ENCODE results near the gene CLTRN. TPM values are rescaled to one million over a fixed set of nuclear protein-coding genes. Genes with fewer than 3 reads are reported as not detected.

Gene CLTRN
- total RNA-seq, 1 experiment from 2014 or later: 9.1 TPM

- ATAC-seq: no peak
- Histone ChIP-seq H3K9me3 (ENCODE audit: low read length) (no peaks in the 10 kb centered on the region), H3K9ac (ENCODE audit: low read length) (no peak overlapping the region), H4K20me1 (ENCODE audit: low read length) (no peaks in the 10 kb centered on the region), H3K4me1 (ENCODE audit: insufficient read depth, low read length) (no peaks in the 10 kb centered on the region), H3K4me3 (ENCODE audit: low read length) (no peak overlapping the region), H3K4me2 (ENCODE audit: low read length) (no peak overlapping the region), H3K9me2 (replicated peaks; ENCODE audit: low read length) (no peaks in the 10 kb centered on the region), H2AFZ (ENCODE audit: low read length) (no peak overlapping the region), H3F3A (ENCODE audit: low read length, unreplicated experiment) (no peaks in the 10 kb centered on the region), H3K27me3 (ENCODE audit: low read length) (no peaks in the 10 kb centered on the region), H3K36me3 (ENCODE audit: low read depth, low read length) (no peaks in the 10 kb centered on the region), H3K27ac (ENCODE audit: low read length) (no peak overlapping the region), H3K79me2 (ENCODE audit: low read length) (no peaks in the 10 kb centered on the region)
- TF ChIP-seq EZH2 (IDR thresholded peaks at IDR 0.05; ENCODE audit: low read length, unreplicated experiment) (no peak), EZH2phosphoT487 (IDR thresholded peaks at IDR 0.05; ENCODE audit: borderline replicate concordance, low read length) (no peak), CTCF (conservative IDR thresholded peaks at IDR 0.05; ENCODE audit: low read depth, low read length) (no peak)
- ChIA-PET CTCF (no interaction called here), POLR2A (ENCODE audit: unreplicated experiment) (no interaction called here)
- intact Hi-C loops (cut with micrococcal nuclease): no loop called here
- BruUV-seq (replicated peaks): no TSS peak
- no peak for DNase-seq
These were observed 18.6 kb downstream of the CLTRN start for GRCh38 chrX:15646031-15646430.

GRCh38 chrX:15645266-15645665 lies 19.3 kb downstream of the CLTRN start:
- Histone ChIP-seq H3K9me3 (ENCODE audit: low read length) (no peaks in the 10 kb centered on the region), H3K4me1 (ENCODE audit: insufficient read depth, low read length) (no peaks in the 10 kb centered on the region), H3F3A (ENCODE audit: low read length, unreplicated experiment) (no peaks in the 10 kb centered on the region), H3K9me2 (replicated peaks; ENCODE audit: low read length) (no peaks in the 10 kb centered on the region), H3K4me3 (ENCODE audit: low read length) (no peak overlapping the region), H3K36me3 (ENCODE audit: low read depth, low read length) (no peaks in the 10 kb centered on the region), H3K27ac (ENCODE audit: low read length) (no peak overlapping the region), H4K20me1 (ENCODE audit: low read length) (no peaks in the 10 kb centered on the region), H3K4me2 (ENCODE audit: low read length) (no peak overlapping the region), H3K79me2 (ENCODE audit: low read length) (no peaks in the 10 kb centered on the region), H2AFZ (ENCODE audit: low read length) (no peak overlapping the region), H3K27me3 (ENCODE audit: low read length) (no peaks in the 10 kb centered on the region), H3K9ac (ENCODE audit: low read length) (no peak overlapping the region)
- POLR2A ChIA-PET (ENCODE audit: unreplicated experiment): no interaction called here
- no peak for TF ChIP-seq EZH2 (IDR thresholded peaks at IDR 0.05; ENCODE audit: low read length, unreplicated experiment)
- TF ChIP-seq CTCF (conservative IDR thresholded peaks at IDR 0.05; ENCODE audit: low read depth, low read length): peak; percentile 39; the same call in 1 of the 2 replicates
- BruUV-seq (replicated peaks): no TSS peak
- ATAC-seq (peak; percentile 54; the same call in 1 of the 2 replicates), DNase-seq (peak; percentile 12)
- CTCF ChIA-PET: interaction anchor here (2.2 kb wide), 1 partner anchor 77 kb away, joined by 9 read pairs; no protein-coding TSS in a partner anchor
- intact Hi-C loops (cut with micrococcal nuclease): loop anchor here (1.0 to 2.0 kb wide), 3 partner anchors 26 to 77 kb away; no protein-coding TSS in a partner anchor

- ChIA-PET POLR2A (ENCODE audit: unreplicated experiment) (no interaction called here), CTCF (interaction anchor here (0.6 to 2.2 kb wide), 2 partner anchors 25 to 76 kb away, joined by 3 to 9 read pairs; no protein-coding TSS in a partner anchor)
- intact Hi-C loops (cut with micrococcal nuclease): loop anchor here (2.0 kb wide), 1 partner anchor 26 kb away; no protein-coding TSS in a partner anchor
- DNase-seq (no peak), ATAC-seq (no peak)
- Histone ChIP-seq H3K4me1 (ENCODE audit: insufficient read depth, low read length) (no peaks in the 10 kb centered on the region), H3K4me2 (ENCODE audit: low read length) (no peak overlapping the region), H4K20me1 (ENCODE audit: low read length) (no peaks in the 10 kb centered on the region), H3K9me3 (ENCODE audit: low read length) (no peaks in the 10 kb centered on the region), H3K9me2 (replicated peaks; ENCODE audit: low read length) (no peaks in the 10 kb centered on the region), H3K79me2 (ENCODE audit: low read length) (no peaks in the 10 kb centered on the region), H3K9ac (ENCODE audit: low read length) (no peak overlapping the region), H2AFZ (ENCODE audit: low read length) (no peak overlapping the region), H3K27ac (ENCODE audit: low read length) (no peak overlapping the region), H3K27me3 (ENCODE audit: low read length) (no peaks in the 10 kb centered on the region), H3K36me3 (ENCODE audit: low read depth, low read length) (no peaks in the 10 kb centered on the region), H3F3A (ENCODE audit: low read length, unreplicated experiment) (no peaks in the 10 kb centered on the region), H3K4me3 (ENCODE audit: low read length) (no peak overlapping the region)
- no TSS peak for BruUV-seq (replicated peaks)
- no peak for TF ChIP-seq EZH2 (IDR thresholded peaks at IDR 0.05; ENCODE audit: low read length, unreplicated experiment)
- no peak for TF ChIP-seq CTCF (conservative IDR thresholded peaks at IDR 0.05; ENCODE audit: low read depth, low read length)
- TF ChIP-seq EZH2phosphoT487 (IDR thresholded peaks at IDR 0.05; ENCODE audit: borderline replicate concordance, low read length): no peak
These were observed 20.1 kb downstream of the CLTRN start for GRCh38 chrX:15644560-15644872.

Data from PC-3 (cell line).